Nephron progenitor cell (in vitro differentiated cells): ENCODE data around the gene RSPO3.

Experiments used
- DNase-seq: peaks from one replicate; pipeline ENCODE4 v3.0.0; 2021
- H3K27ac Mint-ChIP-seq: 2 replicates; pipeline ENCODE4 v1.8.0; 2021; ENCODE audit warnings: mild to moderate bottlenecking, moderate library complexity, mixed read lengths
- H3K27me3 Mint-ChIP-seq: 2 replicates; pipeline ENCODE4 v1.8.0; 2021; ENCODE audit warnings: mild to moderate bottlenecking, low read depth, mixed read lengths; ENCODE audit not compliant: poor library complexity
- H3K36me3 Mint-ChIP-seq: 2 replicates; pipeline ENCODE4 v1.8.0; 2021; ENCODE audit warnings: low read depth, mixed read lengths
- H3K4me1 Mint-ChIP-seq: 2 replicates; pipeline ENCODE4 v1.8.0; 2021; ENCODE audit warnings: mixed read lengths
- H3K4me3 Mint-ChIP-seq: 2 replicates; pipeline ENCODE4 v1.8.0; 2021; ENCODE audit warnings: mild to moderate bottlenecking, moderate library complexity, mixed read lengths
- H3K9me3 Mint-ChIP-seq: 2 replicates; pipeline ENCODE4 v1.8.0; 2021; ENCODE audit warnings: mild to moderate bottlenecking, moderate library complexity, mixed read lengths
- TF ChIP-seq, protein P1 (sequence below): fragments of 200-600 bp; sonication (generic); IDR thresholded peaks from 2 replicates; pipeline ENCODE4 v1.5.0; 2021; ENCODE audit warnings: antibody characterized with exemption

RSPO3 gene

GRCh38 chr6:127128066-127128465 is 9.6 kb downstream of the RSPO3 start:
- no peak overlapping the region for H3K4me3 Mint-ChIP-seq
- H3K36me3 Mint-ChIP-seq = peaks cover 10% of the 10 kb centered on the region
- H3K9me3 Mint-ChIP-seq = no peaks in the 10 kb centered on the region
- TF ChIP-seq, protein P1, sequence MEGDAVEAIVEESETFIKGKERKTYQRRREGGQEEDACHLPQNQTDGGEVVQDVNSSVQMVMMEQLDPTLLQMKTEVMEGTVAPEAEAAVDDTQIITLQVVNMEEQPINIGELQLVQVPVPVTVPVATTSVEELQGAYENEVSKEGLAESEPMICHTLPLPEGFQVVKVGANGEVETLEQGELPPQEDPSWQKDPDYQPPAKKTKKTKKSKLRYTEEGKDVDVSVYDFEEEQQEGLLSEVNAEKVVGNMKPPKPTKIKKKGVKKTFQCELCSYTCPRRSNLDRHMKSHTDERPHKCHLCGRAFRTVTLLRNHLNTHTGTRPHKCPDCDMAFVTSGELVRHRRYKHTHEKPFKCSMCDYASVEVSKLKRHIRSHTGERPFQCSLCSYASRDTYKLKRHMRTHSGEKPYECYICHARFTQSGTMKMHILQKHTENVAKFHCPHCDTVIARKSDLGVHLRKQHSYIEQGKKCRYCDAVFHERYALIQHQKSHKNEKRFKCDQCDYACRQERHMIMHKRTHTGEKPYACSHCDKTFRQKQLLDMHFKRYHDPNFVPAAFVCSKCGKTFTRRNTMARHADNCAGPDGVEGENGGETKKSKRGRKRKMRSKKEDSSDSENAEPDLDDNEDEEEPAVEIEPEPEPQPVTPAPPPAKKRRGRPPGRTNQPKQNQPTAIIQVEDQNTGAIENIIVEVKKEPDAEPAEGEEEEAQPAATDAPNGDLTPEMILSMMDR = no peak
- no peaks in the 10 kb centered on the region for H3K27me3 Mint-ChIP-seq
- DNase-seq = no peak
- no peak overlapping the region for H3K27ac Mint-ChIP-seq
- peaks cover 43% of the 10 kb centered on the region for H3K4me1 Mint-ChIP-seq

GRCh38 chr6:127129251-127129650 is 10.8 kb downstream of the RSPO3 start:
- TF ChIP-seq, protein P1 = no peak
- H3K4me1 Mint-ChIP-seq = peaks cover 32% of the 10 kb centered on the region
- H3K4me3 Mint-ChIP-seq = no peak overlapping the region
- peaks cover 16% of the 10 kb centered on the region for H3K36me3 Mint-ChIP-seq
- DNase-seq = no peak
- no peaks in the 10 kb centered on the region for H3K27me3 Mint-ChIP-seq
- H3K27ac Mint-ChIP-seq = peak overlapping the region; percentile 60
- peaks cover 3% of the 10 kb centered on the region for H3K9me3 Mint-ChIP-seq

- H3K27ac Mint-ChIP-seq = peak overlapping the region; percentile 94
- H3K9me3 Mint-ChIP-seq = peaks cover 14% of the 10 kb centered on the region
These were observed 12.8 kb downstream of the RSPO3 start for GRCh38 chr6:127131275-127131674.

DNA sequence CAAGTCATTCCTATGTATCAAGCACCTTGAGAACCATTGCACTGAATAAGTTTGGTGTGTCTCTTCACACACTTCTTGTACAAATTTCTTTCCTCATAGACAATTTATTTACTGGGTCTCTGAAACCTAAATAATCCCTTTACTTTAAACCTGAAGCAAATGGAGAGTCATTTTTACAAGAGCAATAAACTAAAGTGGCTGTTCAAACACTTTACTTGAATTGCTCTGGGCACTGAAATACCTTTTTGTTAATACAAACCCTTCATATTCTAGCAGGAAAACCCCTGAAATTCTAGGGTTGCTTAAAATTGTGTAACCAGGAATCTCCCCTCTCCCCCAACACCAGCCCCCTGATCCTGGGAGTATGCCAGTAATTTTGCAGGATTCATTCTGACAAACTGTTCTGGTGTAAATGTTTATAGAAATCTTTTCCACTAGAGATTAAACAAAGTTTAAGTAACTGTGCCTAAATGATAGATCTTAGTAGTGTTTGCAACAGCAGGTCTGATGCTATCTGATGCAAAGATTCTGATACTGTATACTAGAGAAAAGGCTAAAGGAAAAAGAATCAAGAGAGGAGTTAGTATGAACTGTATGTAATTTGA is 13.4 kb downstream of the RSPO3 start:
- no peak overlapping the region for H3K4me3 Mint-ChIP-seq
- H3K27ac Mint-ChIP-seq = peak overlapping the region; percentile 89
- TF ChIP-seq, protein P1 = no peak
- peaks cover 20% of the 10 kb centered on the region for H3K4me1 Mint-ChIP-seq
- peaks cover 14% of the 10 kb centered on the region for H3K9me3 Mint-ChIP-seq
- no peak for DNase-seq
- H3K27me3 Mint-ChIP-seq = no peaks in the 10 kb centered on the region
- peaks cover 42% of the 10 kb centered on the region for H3K36me3 Mint-ChIP-seq

More at GRCh38 chr6:127131275-127131674, 12.8 kb downstream of the RSPO3 start:
- no peaks in the 10 kb centered on the region for H3K27me3 Mint-ChIP-seq
- TF ChIP-seq, protein P1 = no peak
- H3K36me3 Mint-ChIP-seq = peaks cover 36% of the 10 kb centered on the region
- peaks cover 20% of the 10 kb centered on the region for H3K4me1 Mint-ChIP-seq
- no peak for DNase-seq
- no peak overlapping the region for H3K4me3 Mint-ChIP-seq

DNA sequence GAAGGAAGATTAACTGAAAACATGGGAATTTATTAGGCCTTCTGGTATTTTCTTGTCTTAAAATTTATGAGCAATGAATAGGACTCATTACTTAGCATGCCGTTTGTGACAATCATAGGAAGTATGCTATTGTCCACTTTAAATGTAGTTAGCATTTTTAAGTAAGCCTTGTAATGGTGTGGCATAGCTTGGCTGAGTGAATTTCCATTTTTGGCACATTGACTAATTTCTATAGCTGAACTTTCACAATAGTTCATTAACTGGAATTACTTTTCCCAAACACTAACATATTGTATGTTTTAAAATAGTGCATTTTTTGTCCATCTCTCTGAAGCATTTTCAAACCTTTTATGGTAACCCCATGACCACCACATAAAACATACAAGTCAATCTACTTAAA is 15.7 kb downstream of the RSPO3 start:
- Mint-ChIP-seq H3K4me1 (peaks cover 15% of the 10 kb centered on the region), H3K36me3 (peaks cover 38% of the 10 kb centered on the region), H3K27ac (no peak overlapping the region), H3K9me3 (peaks cover 14% of the 10 kb centered on the region), H3K4me3 (no peak overlapping the region), H3K27me3 (no peaks in the 10 kb centered on the region)
- no peak for DNase-seq
- TF ChIP-seq, protein P1 = no peak

- Mint-ChIP-seq H3K27ac (no peak overlapping the region), H3K4me1 (peaks cover 20% of the 10 kb centered on the region), H3K36me3 (peaks cover 32% of the 10 kb centered on the region), H3K4me3 (no peak overlapping the region), H3K9me3 (peaks cover 14% of the 10 kb centered on the region), H3K27me3 (no peaks in the 10 kb centered on the region)
- no peak for DNase-seq
- TF ChIP-seq, protein P1 = no peak
These were observed 18.3 kb downstream of the RSPO3 start for GRCh38 chr6:127136786-127137185.
